ENCODE measurements around the gene HSDL2.
"Not testable (repeated sequence)": the region's sequence is repeated elsewhere in the genome, so short reads cannot be mapped to it uniquely, and the experiment has no call there.

Gene HSDL2

DNA sequence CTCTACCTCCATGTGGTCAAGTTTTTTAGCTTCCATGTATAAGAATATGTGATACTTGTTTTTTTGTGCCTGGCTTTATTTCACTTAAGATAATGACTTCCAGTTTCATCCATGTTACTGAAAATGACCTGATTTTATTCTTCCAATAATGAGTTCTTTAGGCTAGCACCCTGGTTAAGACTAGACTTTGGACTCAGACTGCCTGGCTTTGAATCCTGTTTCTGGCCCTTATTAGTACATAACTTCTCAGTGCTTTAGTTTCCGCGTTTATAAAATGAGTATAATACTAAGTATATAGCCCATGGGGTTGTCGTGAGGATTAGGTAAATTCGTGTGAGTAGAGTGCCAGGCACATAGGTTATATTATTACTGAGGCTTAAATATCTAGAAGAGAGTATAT is 125.2 kb downstream of the HSDL2 start:
- peaks cover 5% of the 10 kb centered on the region for H3K36me3 Mint-ChIP-seq
- H3K27me3 Mint-ChIP-seq, result no peaks in the 10 kb centered on the region

GRCh38 chr9:112505607-112506006 is 125.7 kb downstream of the HSDL2 start:
- no peak overlapping the region for H3K27ac Mint-ChIP-seq
- no peak overlapping the region for H3K4me3 Mint-ChIP-seq
- no peak for ATAC-seq
- H3K9me3 Mint-ChIP-seq, result no peaks in the 10 kb centered on the region
- H3K36me3 Mint-ChIP-seq, result peaks cover 5% of the 10 kb centered on the region
- no peaks in the 10 kb centered on the region for H3K4me1 Mint-ChIP-seq
- H3K27me3 Mint-ChIP-seq, result no peaks in the 10 kb centered on the region

More for the DNA sequence above, 125.2 kb downstream of the HSDL2 start:
- Mint-ChIP-seq H3K9me3 (no peaks in the 10 kb centered on the region), H3K4me1 (no peaks in the 10 kb centered on the region), H3K27ac (no peak overlapping the region), H3K4me3 (no peak overlapping the region)
- no peak for ATAC-seq

DNA sequence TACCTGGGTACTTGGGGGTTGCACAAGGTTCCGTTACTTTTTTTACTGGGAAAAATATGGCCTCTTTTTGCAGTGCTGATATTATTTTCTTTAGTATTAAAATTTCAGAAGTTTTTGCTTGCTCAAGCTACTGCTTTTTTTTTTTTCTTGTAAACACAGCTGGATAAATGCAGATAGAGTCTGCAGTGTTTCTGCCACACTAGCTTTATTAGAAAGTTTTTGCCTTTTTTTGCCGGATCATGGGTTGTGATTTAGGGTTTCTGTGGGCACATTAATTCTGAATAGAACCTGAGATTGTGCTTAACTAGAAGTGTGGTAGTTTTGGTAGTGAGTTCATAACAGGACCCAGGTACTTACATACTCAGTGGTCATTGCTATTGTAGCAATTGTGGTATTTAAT is 126.7 kb downstream of the HSDL2 start:
- Mint-ChIP-seq H3K4me1 (no peaks in the 10 kb centered on the region), H3K27me3 (no peaks in the 10 kb centered on the region), H3K4me3 (no peak overlapping the region), H3K27ac (no peak overlapping the region), H3K9me3 (no peaks in the 10 kb centered on the region), H3K36me3 (peaks cover under 1% of the 10 kb centered on the region)
- ATAC-seq, result no peak

- no peak for ATAC-seq
- H3K4me3 Mint-ChIP-seq, result no peak overlapping the region
- no peak overlapping the region for H3K27ac Mint-ChIP-seq
- H3K36me3 Mint-ChIP-seq, result no peaks in the 10 kb centered on the region
- H3K4me1 Mint-ChIP-seq, result no peaks in the 10 kb centered on the region
- no peaks in the 10 kb centered on the region for H3K27me3 Mint-ChIP-seq
- no peaks in the 10 kb centered on the region for H3K9me3 Mint-ChIP-seq
Measured at GRCh38 chr9:112507001-112507680, 127.2 kb downstream of the HSDL2 start.

GRCh38 chr9:112508377-112508776 is 128.5 kb downstream of the HSDL2 start:
- H3K36me3 Mint-ChIP-seq, result no peaks in the 10 kb centered on the region
- no peak overlapping the region for H3K27ac Mint-ChIP-seq
- ATAC-seq, result no peak
- H3K9me3 Mint-ChIP-seq, result no peaks in the 10 kb centered on the region
- H3K4me3 Mint-ChIP-seq, result no peak overlapping the region
- H3K27me3 Mint-ChIP-seq, result no peaks in the 10 kb centered on the region
- no peaks in the 10 kb centered on the region for H3K4me1 Mint-ChIP-seq

DNA sequence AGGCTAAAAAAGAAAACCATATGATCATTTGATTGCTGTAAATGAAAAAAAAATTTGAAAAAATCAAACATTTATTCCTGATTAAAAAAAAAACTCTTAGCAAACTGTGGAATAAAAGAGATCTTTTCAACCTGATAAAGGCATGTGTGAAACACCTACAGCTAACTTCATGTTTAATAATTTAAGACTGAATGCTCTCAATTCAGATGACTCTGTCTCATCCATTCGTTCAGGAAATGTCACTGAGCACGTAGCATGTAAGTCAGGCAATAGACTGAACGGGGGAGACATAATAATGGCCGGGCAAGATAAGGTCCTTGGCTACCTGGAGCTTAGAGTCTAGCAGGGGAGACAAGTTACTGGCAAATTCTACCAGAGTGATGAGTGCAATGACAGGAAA is 132.5 kb downstream of the HSDL2 start:
- not testable (repeated sequence) for H3K27me3 Mint-ChIP-seq, H3K36me3 Mint-ChIP-seq, H3K9me3 Mint-ChIP-seq, ATAC-seq, H3K27ac Mint-ChIP-seq, H3K4me3 Mint-ChIP-seq, H3K4me1 Mint-ChIP-seq

- no peaks in the 10 kb centered on the region for H3K9me3 Mint-ChIP-seq
- no peaks in the 10 kb centered on the region for H3K27me3 Mint-ChIP-seq
- H3K4me1 Mint-ChIP-seq, result peaks cover 8% of the 10 kb centered on the region
- H3K36me3 Mint-ChIP-seq, result no peaks in the 10 kb centered on the region
- H3K4me3 Mint-ChIP-seq, result no peak overlapping the region
- H3K27ac Mint-ChIP-seq, result no peak overlapping the region
- ATAC-seq, result no peak
Measured at GRCh38 chr9:112516769-112517168, 136.9 kb downstream of the HSDL2 start.

- ATAC-seq, result no peak
- H3K36me3 Mint-ChIP-seq, result no peaks in the 10 kb centered on the region
- H3K9me3 Mint-ChIP-seq, result no peaks in the 10 kb centered on the region
- H3K4me3 Mint-ChIP-seq, result no peak overlapping the region
- no peaks in the 10 kb centered on the region for H3K27me3 Mint-ChIP-seq
- H3K27ac Mint-ChIP-seq, result no peak overlapping the region
- peaks cover 8% of the 10 kb centered on the region for H3K4me1 Mint-ChIP-seq
Measured at GRCh38 chr9:112520069-112520468, 140.2 kb downstream of the HSDL2 start.

- Mint-ChIP-seq H3K9me3 (no peaks in the 10 kb centered on the region), H3K27ac (no peak overlapping the region), H3K4me3 (no peak overlapping the region), H3K36me3 (no peaks in the 10 kb centered on the region), H3K27me3 (no peaks in the 10 kb centered on the region), H3K4me1 (peaks cover 8% of the 10 kb centered on the region)
- ATAC-seq, result no peak
Measured at GRCh38 chr9:112520656-112521055, 140.7 kb downstream of the HSDL2 start.
